Left ventricle myocardium superior (tissue), 1 donor: ENCODE measurements around the gene CACNB1. TPM values are rescaled to one million over a fixed set of nuclear protein-coding genes. Genes with fewer than 3 reads are reported as not detected.
"Not testable (repeated sequence)": the region's sequence is repeated elsewhere in the genome, so short reads cannot be mapped to it uniquely, and the experiment has no call there.

Experiments used
- ATAC-seq: fragments of 200-7000 bp; cut with Tn5 transposase; one replicate; pipeline ENCODE4 v1.9.1; 2020; ENCODE audit warnings: mild to moderate bottlenecking, moderate library complexity
- DNase-seq: peaks from one replicate; pipeline ENCODE4 v3.0.0-alpha.2; 2020
- intact Hi-C: fragments of 100-400 bp; cut with micrococcal nuclease; formaldehyde crosslinking; loops from one replicate; pipeline ENCODE4 v1.11.0; 2022
- total RNA-seq: library from RNA; stranded (reverse); fragmentation: NEBNext Ultra II Directional; extraction: Animal tissue kit (Norgen Biotek cat#: 25700); gene quantifications from one replicate; pipeline ENCODE4 v1.2.1, GENCODE V29; 2021
- donor health status: DM: no; HTN: yes; CAD: no; lungs with severe emphysema.

CACNB1 gene
- total RNA-seq, 1 donor from 2014 or later = 5.7 TPM

GRCh38 chr17:39187152-39187830, 10.2 kb downstream of the CACNB1 start:
- intact Hi-C loops = no loop called here
- ATAC-seq (no peak), DNase-seq (no peak)

DNA sequence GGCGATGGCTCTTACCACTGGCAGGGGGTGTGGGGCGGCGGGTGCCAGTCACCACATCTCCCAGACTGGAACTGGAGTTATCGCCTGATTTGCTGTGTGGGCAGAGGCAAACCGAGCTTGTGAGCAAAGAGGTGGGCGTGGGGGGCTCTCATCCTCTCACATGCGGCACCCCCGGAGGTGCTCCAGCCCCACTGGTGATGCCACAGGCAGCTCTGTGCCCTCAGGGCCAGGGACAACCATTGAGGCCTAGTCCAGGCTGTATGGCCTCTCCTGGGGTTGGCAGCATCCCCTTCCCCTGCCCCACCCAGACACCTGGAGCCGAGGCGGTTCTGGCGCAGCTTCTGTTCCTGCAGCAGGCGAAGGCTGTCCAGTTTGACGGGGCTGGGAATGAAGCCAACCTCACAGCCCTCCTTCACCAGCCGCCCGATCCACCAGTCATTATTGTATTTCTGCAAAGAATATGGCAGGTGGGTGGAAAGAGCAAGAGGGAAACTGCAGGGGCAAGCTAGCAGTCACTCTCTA, 10.9 kb downstream of the CACNB1 start:
- no peak for ATAC-seq
- intact Hi-C loops = no loop called here
- no peak for DNase-seq

DNA sequence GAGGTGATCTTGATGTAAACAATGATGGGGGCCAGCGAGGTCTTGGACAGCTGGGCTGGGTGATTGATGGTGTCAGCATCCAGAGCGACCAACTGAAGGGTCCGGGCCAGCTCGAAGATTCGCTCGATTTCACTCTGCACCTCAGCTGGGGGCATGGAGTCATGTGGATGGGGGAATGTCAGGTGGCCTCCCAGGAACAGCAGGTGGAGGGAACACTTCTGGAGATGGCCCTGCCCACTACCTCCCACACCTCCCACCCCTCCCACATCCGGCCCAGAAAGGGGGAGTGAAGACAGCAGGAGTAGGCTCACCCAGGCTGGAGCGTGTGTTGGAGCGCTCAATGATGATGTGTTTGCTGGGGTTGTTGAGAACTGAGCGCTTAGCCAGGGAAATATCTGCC, 13.7 kb downstream of the CACNB1 start:
- no peak for ATAC-seq
- DNase-seq = no peak
- intact Hi-C loops = no loop called here

DNA sequence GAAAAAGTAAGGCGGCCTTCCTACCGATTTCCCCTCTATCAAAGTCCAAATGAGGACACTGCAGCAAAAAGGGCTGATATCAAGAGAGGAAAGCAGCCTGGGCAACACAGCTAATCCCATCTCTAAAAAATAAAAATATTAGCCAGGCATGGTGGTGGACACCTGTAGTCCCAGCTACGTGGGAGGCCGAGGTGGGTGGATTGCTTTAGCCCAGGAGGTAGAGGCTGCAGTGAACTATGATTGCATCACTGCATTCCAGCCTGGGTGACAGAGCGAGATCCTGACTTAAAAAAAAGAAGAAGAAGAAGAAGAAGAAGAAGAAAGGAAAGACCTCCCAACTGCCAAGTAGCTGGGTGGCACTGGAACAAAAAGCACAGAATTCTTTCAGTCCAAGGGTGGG, 14.4 kb downstream of the CACNB1 start:
- intact Hi-C loops = no loop called here
- DNase-seq (no peak), ATAC-seq (no peak)

- intact Hi-C loops = no loop called here
- DNase-seq (no peak), ATAC-seq (no peak)
These were observed 16.2 kb downstream of the CACNB1 start for GRCh38 chr17:39181303-39181702.

GRCh38 chr17:39178536-39178935, 18.9 kb downstream of the CACNB1 start:
- intact Hi-C loops = no loop called here
- no peak for DNase-seq
- no peak for ATAC-seq

DNA sequence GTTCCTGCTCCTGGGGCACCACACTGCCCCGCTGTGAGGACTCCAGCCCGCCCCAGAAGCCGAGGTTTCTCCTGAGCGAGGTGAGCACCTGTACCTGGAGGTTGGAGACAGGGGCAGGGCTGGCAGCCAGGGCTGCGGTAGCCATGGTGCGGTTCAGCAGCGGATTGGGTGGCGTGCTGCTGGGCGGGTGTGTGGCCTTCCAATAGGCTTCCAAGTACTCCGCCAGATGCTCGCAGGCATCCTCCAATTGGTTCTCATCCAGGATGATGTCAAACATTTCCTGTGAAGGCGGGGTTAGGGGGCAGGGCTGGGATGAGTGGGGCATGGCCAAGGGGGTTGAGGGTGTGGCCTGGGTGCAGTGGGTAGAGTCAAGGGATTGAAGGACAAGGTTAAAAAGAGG, 20.2 kb downstream of the CACNB1 start:
- DNase-seq = no peak
- ATAC-seq = no peak

GRCh38 chr17:39175695-39176093, 21.8 kb downstream of the CACNB1 start:
- ATAC-seq (no peak), DNase-seq (no peak)
- intact Hi-C loops = no loop called here

More for the DNA sequence above, 20.2 kb downstream of the CACNB1 start:
- intact Hi-C loops = no loop called here

GRCh38 chr17:39174920-39175694, 22.4 kb downstream of the CACNB1 start:
- peak; percentile 87 for DNase-seq
- intact Hi-C loops = no loop called here
- ATAC-seq = peak; percentile 86

DNA sequence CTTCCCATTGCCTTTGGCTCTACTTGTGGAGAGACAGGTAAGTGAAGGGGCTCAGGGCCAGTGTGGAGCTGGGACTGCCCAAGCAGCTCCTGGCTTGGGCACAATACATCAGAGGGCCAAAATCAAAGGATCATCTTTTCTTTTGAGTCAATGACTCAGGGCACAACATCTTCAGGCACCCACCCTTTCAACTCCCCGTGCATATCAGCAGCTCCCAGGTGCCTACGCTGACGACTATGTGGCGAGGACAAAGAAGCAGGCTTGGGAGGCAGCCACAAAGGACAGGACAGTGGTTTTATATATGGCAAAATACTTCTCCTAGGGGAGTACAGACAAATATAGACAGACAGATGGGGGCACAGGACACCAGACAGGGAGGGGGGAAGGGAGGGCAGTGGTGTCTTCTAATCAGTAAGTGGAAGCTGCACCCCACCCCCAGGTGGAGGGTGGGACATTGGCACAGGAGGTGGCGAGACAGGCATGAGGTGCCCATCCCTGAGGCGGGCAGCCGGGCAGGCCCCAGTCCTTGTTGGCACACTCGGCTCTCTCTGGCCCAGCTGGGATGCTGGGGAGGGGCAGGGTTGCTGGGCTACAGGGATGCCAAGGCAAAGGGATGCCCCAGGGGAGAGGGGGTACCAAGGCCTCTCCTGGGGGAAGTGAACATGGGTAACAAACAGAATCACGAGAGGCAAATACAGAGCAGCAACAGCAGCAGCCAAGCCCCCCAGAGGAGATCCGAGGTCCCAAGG, 23.8 kb downstream of the CACNB1 start:
- intact Hi-C loops = no loop called here
- ATAC-seq (no peak), DNase-seq (no peak)

DNA sequence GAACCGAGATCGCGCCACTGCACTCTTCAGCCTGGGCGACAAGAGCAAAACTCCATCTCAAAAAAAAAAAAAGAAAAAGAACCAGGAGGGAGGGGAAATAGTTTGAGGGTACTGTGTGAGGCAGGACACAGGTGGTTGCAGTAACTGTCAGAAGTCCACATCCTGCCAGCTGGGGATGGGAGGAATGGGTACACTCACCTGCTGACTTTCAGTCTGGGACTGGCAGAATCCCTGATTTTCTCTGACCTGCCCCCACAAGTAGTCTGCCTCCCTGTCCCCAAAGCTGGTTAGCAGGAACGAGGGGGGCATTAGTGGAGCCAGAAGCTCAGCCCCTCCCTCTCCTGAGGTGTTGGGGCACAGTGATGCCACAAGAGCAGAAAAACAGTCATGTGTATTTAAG, 24.4 kb downstream of the CACNB1 start:
- ATAC-seq = no peak
- DNase-seq = no peak
- intact Hi-C loops = no loop called here

DNA sequence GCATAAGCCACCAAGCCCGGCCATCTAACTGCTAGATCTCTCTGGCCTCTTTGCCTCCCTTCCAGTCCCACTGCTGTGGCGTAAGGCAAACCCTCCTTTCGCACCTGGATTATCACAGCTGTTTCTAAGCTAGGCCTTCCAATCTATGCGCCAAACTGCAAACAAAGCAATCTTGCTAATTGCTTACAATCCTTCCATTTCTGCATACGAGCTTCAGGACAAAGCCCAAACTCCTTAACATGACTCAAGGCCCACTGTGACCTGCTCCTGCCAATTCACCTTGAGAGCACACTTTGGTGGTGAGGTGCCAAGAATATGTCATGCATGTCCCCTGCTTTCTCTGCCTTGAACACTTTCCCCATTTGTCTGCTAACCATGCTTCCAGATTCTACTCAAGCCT, 25.5 kb downstream of the CACNB1 start:
- intact Hi-C loops = no loop called here
- ATAC-seq = no peak
- no peak for DNase-seq

GRCh38 chr17:39170558-39170957, 26.9 kb downstream of the CACNB1 start:
- intact Hi-C loops = no loop called here
- no peak for DNase-seq
- no peak for ATAC-seq

- no peak for ATAC-seq
- intact Hi-C loops = no loop called here
- no peak for DNase-seq
These were observed 27.4 kb downstream of the CACNB1 start for GRCh38 chr17:39170109-39170508.

DNA sequence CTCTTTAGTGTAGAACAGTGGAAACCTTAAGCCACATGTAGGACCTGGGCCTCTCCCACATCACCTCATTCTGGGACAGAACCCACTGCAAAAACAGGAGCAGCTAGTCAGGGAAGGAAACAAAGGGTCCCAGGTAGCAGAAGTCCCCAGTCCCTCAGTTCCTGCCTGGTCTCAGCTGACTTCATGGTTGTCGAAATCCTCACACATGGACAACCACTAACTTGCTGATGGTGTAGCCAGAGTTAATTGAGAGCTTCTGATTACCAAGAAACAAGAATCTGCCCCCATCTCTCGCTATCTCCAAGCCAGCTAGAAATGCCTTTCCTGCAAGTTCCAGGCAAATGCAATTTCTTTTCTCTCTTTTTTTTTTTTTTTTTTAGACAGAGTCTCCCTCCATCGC, 28.0 kb downstream of the CACNB1 start:
- intact Hi-C loops = no loop called here
- no peak for DNase-seq
- no peak for ATAC-seq

GRCh38 chr17:39169101-39169500, 28.4 kb downstream of the CACNB1 start:
- intact Hi-C loops = no loop called here
- ATAC-seq (no peak), DNase-seq (no peak)

DNA sequence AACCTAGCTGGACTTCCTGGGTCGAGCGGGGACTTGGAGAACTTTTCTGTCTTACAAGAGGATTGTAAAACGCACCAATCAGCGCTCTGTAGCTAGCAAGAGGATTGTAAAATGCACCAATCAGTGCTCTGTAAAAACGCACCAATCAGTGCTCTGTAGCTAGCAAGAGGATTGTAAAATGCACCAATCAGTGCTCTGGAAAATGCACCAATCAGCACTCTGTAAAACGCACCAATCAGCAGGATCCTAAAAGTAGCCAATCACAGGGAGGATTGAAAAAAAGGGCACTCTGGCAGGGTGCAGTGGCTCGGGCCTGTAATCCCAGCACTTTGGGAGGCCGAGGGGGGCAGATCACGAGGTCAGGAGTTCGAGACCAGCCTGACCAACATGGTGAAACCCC, 29.0 kb downstream of the CACNB1 start:
- ATAC-seq, intact Hi-C loops, DNase-seq: not testable (repeated sequence)

DNA sequence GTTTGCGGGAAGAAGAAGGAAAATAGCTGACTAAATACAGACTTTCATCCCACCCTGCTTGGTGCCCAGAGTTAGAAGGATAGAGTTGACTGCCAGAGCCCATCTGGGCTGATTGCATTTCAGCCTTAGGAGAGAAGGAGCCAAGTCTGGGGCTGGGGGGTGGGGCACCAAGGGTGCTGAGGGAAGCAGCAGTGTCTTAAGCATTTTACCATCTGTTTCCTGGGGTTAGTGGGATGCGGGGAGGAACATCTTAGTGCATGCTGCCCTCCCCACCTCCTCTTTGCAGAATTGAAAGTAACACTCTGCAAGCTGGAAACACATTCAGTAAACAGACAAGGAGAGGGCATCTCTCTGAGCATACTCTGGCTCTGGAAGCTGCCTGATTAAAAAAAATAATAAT, 30.0 kb downstream of the CACNB1 start:
- DNase-seq (no peak), ATAC-seq (peak; percentile 43)
- intact Hi-C loops = no loop called here

- ATAC-seq (no peak), DNase-seq (no peak)
- intact Hi-C loops = no loop called here
These were observed 30.8 kb downstream of the CACNB1 start for GRCh38 chr17:39166437-39167335.
